Neural cell (in vitro differentiated cells): ENCODE results near the gene GABRG3. TPM values are rescaled to one million over a fixed set of nuclear protein-coding genes. Genes with fewer than 3 reads are reported as not detected.

Experiments
- H2AFZ ChIP-seq: fragments of 200-600, 300-800 bp; sonication (generic), shearing (Covaris generic); 2 replicates; pipeline ENCODE4 v1.6.0; 2014; ENCODE audit warnings: low read depth, mild to moderate bottlenecking, antibody characterized with exemption, low read length, moderate library complexity
- H3F3A ChIP-seq: fragments of 200-600 bp; shearing (Covaris generic); 2 replicates; pipeline ENCODE4 v1.6.1; 2016; ENCODE audit warnings: mild to moderate bottlenecking, moderate library complexity, mixed read lengths, antibody characterized with exemption, low read length; ENCODE audit not compliant: insufficient read depth, poor library complexity, severe bottlenecking
- H3K27ac ChIP-seq: fragments of 200-600, 300-800 bp; sonication (generic), shearing (Covaris generic); 2 replicates; pipeline ENCODE4 v1.5.1; 2014; ENCODE audit warnings: mild to moderate bottlenecking, low read length, moderate library complexity
- H3K27me3 ChIP-seq: fragments of 300-800, 200-600 bp; sonication (generic), shearing (Covaris generic); 2 replicates; pipeline ENCODE4 v1.6.0; 2014; ENCODE audit warnings: mild to moderate bottlenecking, low read depth, low read length, moderate library complexity; ENCODE audit not compliant: insufficient read depth
- H3K36me3 ChIP-seq: fragments of 300-800, 200-600 bp; sonication (generic), shearing (Covaris generic); 2 replicates; pipeline ENCODE4 v1.5.1; 2014; ENCODE audit warnings: mild to moderate bottlenecking, antibody characterized with exemption, low read length, moderate library complexity; ENCODE audit not compliant: insufficient read depth
- H3K4me2 ChIP-seq: fragments of 300-800, 200-600 bp; sonication (generic), shearing (Covaris generic); 2 replicates; pipeline ENCODE4 v1.6.0; 2014; ENCODE audit warnings: mild to moderate bottlenecking, low read length
- H3K4me3 ChIP-seq: fragments of 300-800, 200-600 bp; sonication (generic), shearing (Covaris generic); 2 replicates; pipeline ENCODE4 v1.5.1; 2014; ENCODE audit warnings: mild to moderate bottlenecking, low read length, moderate library complexity
- H3K79me2 ChIP-seq: fragments of 200-600 bp; shearing (Covaris generic); replicated peaks from 2 replicates; pipeline ENCODE4 v1.6.0; 2014; ENCODE audit warnings: mild to moderate bottlenecking, low read length, moderate library complexity; ENCODE audit not compliant: insufficient read depth
- H3K9ac ChIP-seq: fragments of 300-800, 200-600 bp; sonication (generic), shearing (Covaris generic); 2 replicates; pipeline ENCODE4 v1.6.1; 2016; ENCODE audit warnings: mild to moderate bottlenecking, low read length, mixed read lengths
- H3K9me2 ChIP-seq: fragments of 200-600 bp; shearing (Covaris generic); 2 replicates; pipeline ENCODE4 v1.6.1; 2016; ENCODE audit warnings: mild to moderate bottlenecking, low read length, mixed read lengths; ENCODE audit not compliant: insufficient read depth
- H3K9me3 ChIP-seq: fragments of 200-600, 300-800 bp; sonication (generic), shearing (Covaris generic); 2 replicates; pipeline ENCODE4 v1.6.1; 2016; ENCODE audit warnings: mild to moderate bottlenecking, mixed run types, low read length, moderate library complexity, mixed read lengths
- H4K20me1 ChIP-seq: fragments of 200-600 bp; shearing (Covaris generic); 2 replicates; pipeline ENCODE4 v1.6.1; 2016; ENCODE audit warnings: mild to moderate bottlenecking, mixed run types; ENCODE audit not compliant: insufficient read depth
- EP300 ChIP-seq: fragments of 450-650 bp; conservative IDR thresholded peaks from 2 replicates; pipeline ENCODE4 v1.6.1; 2014; ENCODE audit warnings: antibody characterized with exemption, mild to moderate bottlenecking, moderate library complexity; ENCODE audit not compliant: poor library complexity, severe bottlenecking
- EZH2 ChIP-seq: fragments of 200-600, 300-800 bp; shearing (Covaris generic), sonication (generic); IDR thresholded peaks from 2 replicates; pipeline ENCODE4 v1.6.1; 2014; ENCODE audit warnings: antibody characterized with exemption, low read length, borderline replicate concordance, mild to moderate bottlenecking; ENCODE audit not compliant: insufficient read depth, poor library complexity, severe bottlenecking
- MXI1 ChIP-seq: fragments of 450-650 bp; conservative IDR thresholded peaks from 2 replicates; pipeline ENCODE4 v1.6.1; 2014; ENCODE audit warnings: antibody characterized with exemption, mild to moderate bottlenecking; ENCODE audit not compliant: poor library complexity, severe bottlenecking
- POLR2AphosphoS5 ChIP-seq: IDR thresholded peaks from 2 replicates; pipeline ENCODE4 v1.6.1; 2012
- RAD21 ChIP-seq: fragments of 450-650 bp; conservative IDR thresholded peaks from 2 replicates; pipeline ENCODE4 v1.6.1; 2014; ENCODE audit warnings: antibody characterized with exemption, mild to moderate bottlenecking, moderate library complexity
- SMC3 ChIP-seq: fragments of 450-650 bp; conservative IDR thresholded peaks from 2 replicates; pipeline ENCODE4 v1.6.1; 2014; ENCODE audit warnings: antibody characterized with exemption, mild to moderate bottlenecking, moderate library complexity; ENCODE audit not compliant: poor library complexity
- TAF1 ChIP-seq: IDR thresholded peaks from 2 replicates; pipeline ENCODE4 v1.6.1; 2012; ENCODE audit warnings: low read depth
- polyA plus RNA-seq: library from polyadenylated mRNA; depleted of rRNA; stranded (reverse); fragments of >200 nt; gene quantifications from 2 replicates; pipeline ENCODE4 v1.2.3, GENCODE V29; 2014
- TF ChIP-seq, protein P1 (sequence below): IDR thresholded peaks from 2 replicates; pipeline ENCODE4 v1.6.1; 2012; ENCODE audit warnings: borderline replicate concordance
- TF ChIP-seq, protein P2 (sequence below): fragments of 450-650 bp; IDR thresholded peaks from 2 replicates; pipeline ENCODE4 v1.5.1; 2014; ENCODE audit warnings: antibody characterized with exemption, mild to moderate bottlenecking, moderate library complexity; ENCODE audit not compliant: poor library complexity, severe bottlenecking

GABRG3 gene
- polyA plus RNA-seq, 1 donor from 2014 or later = 1.2 TPM

DNA sequence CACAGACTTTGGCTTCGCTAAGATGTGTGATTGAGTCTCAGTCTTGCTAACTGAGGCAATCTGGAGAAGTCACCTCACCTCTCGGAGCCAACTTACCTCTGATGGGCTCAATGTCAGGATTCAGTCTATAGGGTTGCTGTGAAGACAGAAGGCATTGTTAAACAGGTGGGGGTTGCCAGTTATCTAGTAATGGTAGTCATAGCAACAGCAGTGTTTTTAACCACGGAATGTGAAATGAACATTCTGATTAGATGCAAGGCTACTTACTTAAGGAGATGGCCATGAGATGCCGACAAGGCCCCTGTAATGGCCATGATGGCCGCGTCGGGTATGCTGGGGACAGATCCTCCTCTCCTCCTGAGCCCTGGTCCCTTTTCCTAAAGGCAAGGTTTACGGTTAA, 243.1 kb downstream of the GABRG3 start:
- H3K9me2 ChIP-seq = no peaks in the 10 kb centered on the region
- TF ChIP-seq, protein P1, sequence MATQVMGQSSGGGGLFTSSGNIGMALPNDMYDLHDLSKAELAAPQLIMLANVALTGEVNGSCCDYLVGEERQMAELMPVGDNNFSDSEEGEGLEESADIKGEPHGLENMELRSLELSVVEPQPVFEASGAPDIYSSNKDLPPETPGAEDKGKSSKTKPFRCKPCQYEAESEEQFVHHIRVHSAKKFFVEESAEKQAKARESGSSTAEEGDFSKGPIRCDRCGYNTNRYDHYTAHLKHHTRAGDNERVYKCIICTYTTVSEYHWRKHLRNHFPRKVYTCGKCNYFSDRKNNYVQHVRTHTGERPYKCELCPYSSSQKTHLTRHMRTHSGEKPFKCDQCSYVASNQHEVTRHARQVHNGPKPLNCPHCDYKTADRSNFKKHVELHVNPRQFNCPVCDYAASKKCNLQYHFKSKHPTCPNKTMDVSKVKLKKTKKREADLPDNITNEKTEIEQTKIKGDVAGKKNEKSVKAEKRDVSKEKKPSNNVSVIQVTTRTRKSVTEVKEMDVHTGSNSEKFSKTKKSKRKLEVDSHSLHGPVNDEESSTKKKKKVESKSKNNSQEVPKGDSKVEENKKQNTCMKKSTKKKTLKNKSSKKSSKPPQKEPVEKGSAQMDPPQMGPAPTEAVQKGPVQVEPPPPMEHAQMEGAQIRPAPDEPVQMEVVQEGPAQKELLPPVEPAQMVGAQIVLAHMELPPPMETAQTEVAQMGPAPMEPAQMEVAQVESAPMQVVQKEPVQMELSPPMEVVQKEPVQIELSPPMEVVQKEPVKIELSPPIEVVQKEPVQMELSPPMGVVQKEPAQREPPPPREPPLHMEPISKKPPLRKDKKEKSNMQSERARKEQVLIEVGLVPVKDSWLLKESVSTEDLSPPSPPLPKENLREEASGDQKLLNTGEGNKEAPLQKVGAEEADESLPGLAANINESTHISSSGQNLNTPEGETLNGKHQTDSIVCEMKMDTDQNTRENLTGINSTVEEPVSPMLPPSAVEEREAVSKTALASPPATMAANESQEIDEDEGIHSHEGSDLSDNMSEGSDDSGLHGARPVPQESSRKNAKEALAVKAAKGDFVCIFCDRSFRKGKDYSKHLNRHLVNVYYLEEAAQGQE = no peak
- no peak for TF ChIP-seq EZH2
- TF ChIP-seq RAD21 = no peak
- TF ChIP-seq TAF1 = no peak
- TF ChIP-seq POLR2AphosphoS5 = no peak
- TF ChIP-seq SMC3 = no peak
- TF ChIP-seq MXI1 = no peak
- no peak for TF ChIP-seq EP300
- TF ChIP-seq, protein P2, sequence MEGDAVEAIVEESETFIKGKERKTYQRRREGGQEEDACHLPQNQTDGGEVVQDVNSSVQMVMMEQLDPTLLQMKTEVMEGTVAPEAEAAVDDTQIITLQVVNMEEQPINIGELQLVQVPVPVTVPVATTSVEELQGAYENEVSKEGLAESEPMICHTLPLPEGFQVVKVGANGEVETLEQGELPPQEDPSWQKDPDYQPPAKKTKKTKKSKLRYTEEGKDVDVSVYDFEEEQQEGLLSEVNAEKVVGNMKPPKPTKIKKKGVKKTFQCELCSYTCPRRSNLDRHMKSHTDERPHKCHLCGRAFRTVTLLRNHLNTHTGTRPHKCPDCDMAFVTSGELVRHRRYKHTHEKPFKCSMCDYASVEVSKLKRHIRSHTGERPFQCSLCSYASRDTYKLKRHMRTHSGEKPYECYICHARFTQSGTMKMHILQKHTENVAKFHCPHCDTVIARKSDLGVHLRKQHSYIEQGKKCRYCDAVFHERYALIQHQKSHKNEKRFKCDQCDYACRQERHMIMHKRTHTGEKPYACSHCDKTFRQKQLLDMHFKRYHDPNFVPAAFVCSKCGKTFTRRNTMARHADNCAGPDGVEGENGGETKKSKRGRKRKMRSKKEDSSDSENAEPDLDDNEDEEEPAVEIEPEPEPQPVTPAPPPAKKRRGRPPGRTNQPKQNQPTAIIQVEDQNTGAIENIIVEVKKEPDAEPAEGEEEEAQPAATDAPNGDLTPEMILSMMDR = no peak
- H3K9me3 ChIP-seq = no peaks in the 10 kb centered on the region
- H3F3A ChIP-seq = no peaks in the 10 kb centered on the region
- no peaks in the 10 kb centered on the region for H4K20me1 ChIP-seq
- H3K4me3 ChIP-seq = no peak overlapping the region
- no peak overlapping the region for H2AFZ ChIP-seq
- H3K79me2 ChIP-seq = no peaks in the 10 kb centered on the region
- no peak overlapping the region for H3K9ac ChIP-seq
- H3K27ac ChIP-seq = no peak overlapping the region
- H3K4me2 ChIP-seq = no peak overlapping the region
- no peaks in the 10 kb centered on the region for H3K27me3 ChIP-seq
- no peaks in the 10 kb centered on the region for H3K36me3 ChIP-seq

DNA sequence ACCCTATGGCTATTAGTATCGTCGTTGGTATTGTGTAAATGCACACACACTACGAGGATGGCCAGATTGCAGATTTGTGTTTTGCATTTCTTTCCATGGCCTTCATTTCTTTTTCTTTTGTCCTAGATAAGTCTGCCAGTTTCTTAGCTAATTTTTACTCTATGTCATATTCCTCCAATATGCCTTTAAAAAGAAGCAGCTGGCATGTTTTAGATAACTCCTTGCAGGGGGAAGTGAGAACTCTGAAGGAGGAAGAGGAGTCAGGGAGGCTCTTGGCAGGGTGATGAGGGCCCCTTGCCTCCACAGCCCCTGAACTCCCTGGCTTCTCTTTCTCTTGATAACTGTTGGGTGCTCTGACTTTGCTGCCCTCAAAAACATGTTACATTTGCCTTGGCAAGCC, 244.0 kb downstream of the GABRG3 start:
- no peaks in the 10 kb centered on the region for H3K79me2 ChIP-seq
- H3K4me3 ChIP-seq = no peak overlapping the region
- no peak overlapping the region for H3K27ac ChIP-seq
- no peaks in the 10 kb centered on the region for H4K20me1 ChIP-seq
- no peak overlapping the region for H3K9ac ChIP-seq
- TF ChIP-seq, protein P2 = no peak
- TF ChIP-seq MXI1 = no peak
- TF ChIP-seq, protein P1 = no peak
- no peaks in the 10 kb centered on the region for H3K9me2 ChIP-seq
- no peaks in the 10 kb centered on the region for H3K27me3 ChIP-seq
- H3F3A ChIP-seq = no peaks in the 10 kb centered on the region
- no peak overlapping the region for H3K4me2 ChIP-seq
- no peaks in the 10 kb centered on the region for H3K36me3 ChIP-seq
- H2AFZ ChIP-seq = no peak overlapping the region
- no peaks in the 10 kb centered on the region for H3K9me3 ChIP-seq
